ENCODE measurements around the gene WNK2. TPM values are rescaled to one million over a fixed set of nuclear protein-coding genes. Genes with fewer than 3 reads are reported as not detected.

The WNK2 gene
- total and polyA plus RNA-seq, 2 of the 4 experiments (the other 2 are of a cell fraction) = not detected

GRCh38 chr9:93196096-93197055, 12.4 kb downstream of the WNK2 start:
- Histone ChIP-seq H3K4me1 (ENCODE audit: control insufficient read depth, insufficient read depth, low read length) (no peaks in the 10 kb centered on the region), H3K36me3 (ENCODE audit: control insufficient read depth, insufficient read depth, low read length) (no peaks in the 10 kb centered on the region), H4K8ac (ENCODE audit: low read depth in 2 of 2, low read length in 2 of 2) (no peak overlapping the region), H3K4me2 (ENCODE audit: low read depth, low read length) (no peak overlapping the region), H3K4me3 (ENCODE audit: insufficient read depth, low read depth, low read length) (no peak overlapping the region), H2BK15ac (ENCODE audit: low read depth, low read length) (no peak overlapping the region), H3K23ac (ENCODE audit: low read depth, low read length) (no peak overlapping the region), H3K79me1 (ENCODE audit: low read depth in 1 of 2, low read length in 2 of 2) (no peaks in the 10 kb centered on the region), H3K18ac (ENCODE audit: low read depth, low read length) (no peak overlapping the region), H2BK20ac (ENCODE audit: low read depth, low read length) (no peak overlapping the region), H2AK5ac (ENCODE audit: low read depth, low read length) (no peak overlapping the region), H3K9me3 (ENCODE audit: control insufficient read depth, insufficient read depth, low read length) (peaks cover 3% of the 10 kb centered on the region; the same call in 1 of the 2 replicates), H3K14ac (replicated peaks; ENCODE audit: low read depth, low read length) (no peak overlapping the region), H2AFZ (replicated peaks; ENCODE audit: low read length, poor library complexity) (no peak overlapping the region), H3K27ac (ENCODE audit: insufficient read depth, low read length) (no peak overlapping the region), H2BK120ac (ENCODE audit: low read depth, low read length) (no peak overlapping the region), H3K27me3 (ENCODE audit: control insufficient read depth, insufficient read depth, low read length) (peaks cover 14% of the 10 kb centered on the region), H3K9ac (ENCODE audit: low read depth, low read length) (no peak overlapping the region), H3K9me1 (ENCODE audit: insufficient read depth, low read length) (no peaks in the 10 kb centered on the region), H4K20me1 (ENCODE audit: insufficient read depth, low read length) (no peaks in the 10 kb centered on the region), H2BK5ac (ENCODE audit: low read depth, low read length, poor library complexity, severe bottlenecking) (no peak overlapping the region), H3K4ac (ENCODE audit: low read depth, low read length) (no peak overlapping the region), H2AK9ac (replicated peaks; ENCODE audit: low read depth, low read length, poor library complexity) (no peak overlapping the region), H4K5ac (ENCODE audit: low read depth, low read length) (no peak overlapping the region), H3K56ac (ENCODE audit: extremely low read depth, insufficient read depth, low read length) (no peak overlapping the region), H4K91ac (ENCODE audit: insufficient read depth, low read depth, low read length) (no peak overlapping the region)
- dilution Hi-C loops (cut with HindIII; ENCODE audit: low sequenced_read_pairs, unreplicated experiment) (no loop called here), in situ Hi-C loops (cut with MboI; ENCODE audit: low sequenced_read_pairs) (no loop called here), intact Hi-C loops (cut with micrococcal nuclease) (no loop called here)
- 50% methylated on average over 1 of the region's 9 CpGs; no CpG with 5 or more reads in 1 of the 2 experiments for WGBS, 2 experiments (ENCODE audit: extremely low coverage in 2 of 2, insufficient read length in 1 of 2)
- TF ChIP-seq USF2 (IDR thresholded peaks at IDR 0.05; ENCODE audit: low read depth, low read length) (no peak), RAD21 (IDR thresholded peaks at IDR 0.05; ENCODE audit: low read length) (no peak), RCOR1 (IDR thresholded peaks at IDR 0.05; ENCODE audit: insufficient replicate concordance, low read length) (no peak), NFE2L2 (IDR thresholded peaks at IDR 0.05; ENCODE audit: low read depth, low read length) (no peak), CHD1 (IDR thresholded peaks at IDR 0.05; ENCODE audit: low read depth, low read length) (no peak), FOS (IDR thresholded peaks at IDR 0.05; ENCODE audit: low read depth, low read length) (no peak), MAZ (IDR thresholded peaks at IDR 0.05; ENCODE audit: borderline replicate concordance, low read depth, low read length) (no peak), ELK1 (IDR thresholded peaks at IDR 0.05; ENCODE audit: borderline replicate concordance, low read depth, low read length) (no peak)
- POLR2A ChIA-PET (ENCODE audit: unreplicated experiment) = no interaction called here
- CTCF ChIA-PET = no interaction called here
- DNase-seq (no peak), ATAC-seq (ENCODE audit: low read depth) (no peak)
- BruUV-seq (replicated peaks) = no TSS peak

Data from IMR-90 (cell line).